ENCODE measurements around the gene ARHGAP15. TPM values are rescaled to one million over a fixed set of nuclear protein-coding genes. Genes with fewer than 3 reads are reported as not detected.

The ARHGAP15 gene
- total RNA-seq, 1 experiment from 2014 or later: 0.42 TPM

DNA sequence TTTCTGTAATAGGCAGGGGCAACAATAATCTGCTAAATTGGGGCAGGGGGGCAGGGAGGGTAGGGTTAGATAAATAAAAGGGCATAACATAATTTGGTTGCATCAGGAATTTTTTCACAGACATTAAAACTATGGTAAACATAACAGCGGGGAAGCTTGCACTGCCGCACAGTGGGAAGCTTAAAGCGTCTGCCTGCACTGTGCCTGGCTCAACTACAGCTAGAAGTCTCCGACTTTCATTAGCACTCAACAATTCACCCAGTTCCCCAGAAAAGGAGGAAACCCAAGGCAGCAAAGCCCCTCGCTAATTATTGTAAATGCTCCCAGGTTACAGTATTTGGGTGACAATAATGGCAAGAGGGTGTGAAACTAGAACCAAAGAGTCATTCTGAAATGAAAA, 562.9 kb downstream of the ARHGAP15 start:
- Histone ChIP-seq H3K27ac (ENCODE audit: low read depth, low read length) (no peak overlapping the region), H3K79me2 (ENCODE audit: insufficient read depth, low read length) (no peaks in the 10 kb centered on the region), H4K20me1 (ENCODE audit: insufficient read depth) (no peaks in the 10 kb centered on the region), H3K4me3 (replicated peaks in 1 of 2; ENCODE audit: low read depth in 1 of 2, low read length in 2 of 2) (no peak overlapping the region), H3K27me3 (ENCODE audit: insufficient read depth, low read length) (no peaks in the 10 kb centered on the region), H3K9me3 (ENCODE audit: control insufficient read depth in 1 of 2, insufficient read depth in 1 of 2, low read depth in 1 of 2, low read length in 2 of 2) (no peaks in the 10 kb centered on the region), H3K9me2 (ENCODE audit: insufficient read depth) (no peaks in the 10 kb centered on the region), H3K4me2 (ENCODE audit: low read length) (no peak overlapping the region), H2AFZ (ENCODE audit: low read depth, low read length, poor library complexity, severe bottlenecking) (no peak overlapping the region), H3K9ac (ENCODE audit: low read length) (no peak overlapping the region), H3K4me1 (ENCODE audit: control insufficient read depth in 1 of 2, insufficient read depth in 2 of 2, low read length in 2 of 2) (no peaks in the 10 kb centered on the region), H3K36me3 (ENCODE audit: control insufficient read depth in 1 of 2, insufficient read depth in 2 of 2, low read length in 2 of 2) (no peaks in the 10 kb centered on the region)
- ATAC-seq (no peak), DNase-seq (ENCODE audit: low read depth, low spot score) (no peak)
- no peak for TF ChIP-seq RAD21 (IDR thresholded peaks at IDR 0.05; ENCODE audit: low read depth)
- no peak for TF ChIP-seq CEBPB (IDR thresholded peaks at IDR 0.05; ENCODE audit: low read depth)
- no peak for TF ChIP-seq CTCF (IDR thresholded peaks at IDR 0.05 in 2 of 3, conservative IDR thresholded peaks at IDR 0.05 in 1 of 3; ENCODE audit: borderline replicate concordance in 1 of 3, insufficient read depth in 1 of 3, low read depth in 2 of 3, low read length in 2 of 3)
- no peak for TF ChIP-seq REST (IDR thresholded peaks at IDR 0.05; ENCODE audit: low read depth)
- TF ChIP-seq TCF7L2 (IDR thresholded peaks at IDR 0.05; ENCODE audit: borderline replicate concordance, extremely low read depth, insufficient read depth, insufficient read length): no peak
- TF ChIP-seq ZNF274 (IDR thresholded peaks at IDR 0.05; ENCODE audit: low read depth, low read length): no peak
- no peak for TF ChIP-seq EGR1 (IDR thresholded peaks at IDR 0.05; ENCODE audit: low read depth)
- TF ChIP-seq EZH2 (IDR thresholded peaks at IDR 0.05): no peak
- TF ChIP-seq FOSL1 (IDR thresholded peaks at IDR 0.05; ENCODE audit: low read depth): no peak
- TF ChIP-seq SRF (IDR thresholded peaks at IDR 0.05; ENCODE audit: low read depth): no peak
- TF ChIP-seq YY1 (IDR thresholded peaks at IDR 0.05; ENCODE audit: extremely low read depth, insufficient replicate concordance, low read depth, low read length): no peak
- TF ChIP-seq JUND (IDR thresholded peaks at IDR 0.05): no peak
- no peak for TF ChIP-seq SIN3A (IDR thresholded peaks at IDR 0.05; ENCODE audit: low read depth)
- no peak for TF ChIP-seq ELF1 (IDR thresholded peaks at IDR 0.05; ENCODE audit: borderline replicate concordance, low read depth)
- TF ChIP-seq CBX3 (IDR thresholded peaks at IDR 0.05; ENCODE audit: low read depth): no peak
- no peak for TF ChIP-seq POLR2AphosphoS5 (IDR thresholded peaks at IDR 0.05; ENCODE audit: low read depth, low read length)
- TF ChIP-seq ZFX (IDR thresholded peaks at IDR 0.05): no peak
- TF ChIP-seq ATF3 (IDR thresholded peaks at IDR 0.05): no peak
- TF ChIP-seq MAX (IDR thresholded peaks at IDR 0.05): no peak
- no peak for TF ChIP-seq ZBTB33 (IDR thresholded peaks at IDR 0.05; ENCODE audit: extremely low read depth, insufficient replicate concordance, low read length)
- ChIA-PET POLR2A (no interaction called here), RAD21 (ENCODE audit: low non-redundant PET in 1 of 2, low total read pairs in 2 of 2, uncharacterized antibody in 2 of 2, unreplicated experiment in 2 of 2) (no interaction called here), CTCF (no interaction called here)
- intact Hi-C loops (cut with micrococcal nuclease): no loop called here
- no TSS peak for BruUV-seq (replicated peaks)
